NCI-H345 (cell line): ENCODE data around the gene GYPA.
"Not testable (repeated sequence)": the region's sequence is repeated elsewhere in the genome, so short reads cannot be mapped to it uniquely, and the experiment has no call there.

Experiments
- DNase-seq: peaks from one replicate; lab custom pipeline; 2025; lab: John Stamatoyannopoulos, UW

Gene GYPA

DNA sequence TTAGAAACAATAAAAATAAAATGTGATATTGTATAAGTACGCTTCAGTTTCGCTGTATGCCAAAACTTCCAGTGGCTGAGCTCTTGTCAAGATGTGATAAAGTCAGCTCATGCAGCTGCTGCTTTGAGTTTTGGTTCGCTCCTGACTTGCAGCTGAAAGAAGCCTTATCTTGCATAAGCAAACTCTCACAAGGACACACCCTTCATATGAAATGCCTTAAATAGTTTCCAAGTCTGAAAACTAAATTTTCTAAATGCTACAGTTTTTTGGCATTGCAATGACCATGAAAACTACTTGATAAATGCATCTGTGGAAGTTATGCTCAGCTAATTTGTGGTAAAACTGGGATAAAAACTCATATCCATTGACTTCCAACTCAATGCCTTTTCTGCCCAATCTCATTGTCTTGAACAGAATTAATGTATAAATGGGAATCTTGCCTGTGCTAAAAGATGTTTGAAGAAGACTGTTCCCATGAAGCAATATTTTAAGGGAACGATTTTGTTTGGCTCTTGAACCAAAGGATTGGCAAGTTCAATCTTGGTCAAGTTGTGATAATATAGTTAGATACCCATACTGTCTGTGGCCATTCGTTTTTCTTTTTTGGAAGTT lies 11.7 kb downstream of the GYPA start:
- DNase-seq, result not testable (repeated sequence)

DNA sequence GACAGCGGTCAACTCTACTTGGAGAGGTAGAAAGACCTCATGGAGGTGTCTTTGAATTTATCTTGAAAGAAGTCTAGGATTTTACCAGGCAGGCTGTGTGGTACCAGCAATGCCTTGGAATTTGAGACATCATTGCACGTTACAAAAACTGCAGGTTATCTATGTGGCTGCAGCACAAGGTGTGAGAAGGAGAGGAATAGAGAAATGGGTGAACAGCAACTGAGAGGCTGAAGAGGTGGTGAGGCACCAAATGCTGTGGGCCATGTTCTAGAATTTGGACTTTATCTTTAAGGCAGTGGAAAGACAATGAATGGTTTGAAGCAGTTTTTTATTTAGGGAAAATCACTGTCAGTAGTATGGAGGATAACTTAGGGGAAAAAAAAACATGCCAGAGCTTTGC lies 15.4 kb downstream of the GYPA start:
- DNase-seq, result not testable (repeated sequence)

DNA sequence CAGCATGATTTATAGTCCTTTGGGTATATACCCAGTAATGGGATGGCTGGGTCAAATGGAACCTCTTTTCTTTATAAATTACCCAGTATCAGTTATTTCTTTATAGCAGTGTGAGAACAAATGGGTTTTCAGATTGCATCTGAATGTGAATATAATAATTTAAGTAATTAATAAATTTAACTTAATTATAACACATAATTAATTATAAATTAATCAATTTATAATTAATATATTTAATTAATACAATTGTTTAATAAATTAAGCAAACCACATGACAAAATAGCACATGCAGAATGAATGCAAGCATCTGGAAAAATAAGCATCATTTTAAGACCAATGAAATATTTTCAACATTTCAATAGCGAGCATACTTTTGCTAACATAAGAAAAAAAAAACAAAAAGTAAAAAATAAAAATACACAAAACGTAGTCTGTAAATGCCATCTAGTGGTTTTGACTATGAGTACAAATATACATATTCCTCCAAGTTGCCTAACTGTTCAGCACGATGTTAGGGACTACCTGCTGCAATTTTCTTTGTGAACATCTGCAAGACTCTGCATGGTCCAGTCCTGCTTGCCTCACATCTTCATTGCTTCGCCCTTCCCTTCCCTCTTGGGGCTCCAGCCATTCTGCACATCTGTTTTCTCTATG lies 16.4 kb downstream of the GYPA start:
- not testable (repeated sequence) for DNase-seq

DNA sequence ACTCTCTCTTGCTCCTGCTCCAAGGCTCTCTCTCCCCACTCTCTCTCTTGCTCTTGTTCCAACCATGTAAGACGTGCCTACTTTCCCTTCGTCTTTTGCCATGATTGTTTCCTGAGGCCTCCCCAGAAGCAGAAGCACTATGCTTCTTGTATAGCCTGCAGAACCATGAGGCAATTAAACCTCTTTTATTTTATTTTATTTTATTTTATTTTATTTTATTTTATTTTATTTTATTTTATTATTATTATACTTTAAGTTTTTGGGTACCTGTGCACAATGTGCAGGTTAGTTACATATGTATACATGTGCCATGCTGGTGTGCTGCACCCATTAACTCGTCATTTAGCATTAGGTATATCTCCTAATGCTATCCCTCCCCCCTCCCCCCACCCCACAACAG lies 17.2 kb downstream of the GYPA start:
- not testable (repeated sequence) for DNase-seq

DNA sequence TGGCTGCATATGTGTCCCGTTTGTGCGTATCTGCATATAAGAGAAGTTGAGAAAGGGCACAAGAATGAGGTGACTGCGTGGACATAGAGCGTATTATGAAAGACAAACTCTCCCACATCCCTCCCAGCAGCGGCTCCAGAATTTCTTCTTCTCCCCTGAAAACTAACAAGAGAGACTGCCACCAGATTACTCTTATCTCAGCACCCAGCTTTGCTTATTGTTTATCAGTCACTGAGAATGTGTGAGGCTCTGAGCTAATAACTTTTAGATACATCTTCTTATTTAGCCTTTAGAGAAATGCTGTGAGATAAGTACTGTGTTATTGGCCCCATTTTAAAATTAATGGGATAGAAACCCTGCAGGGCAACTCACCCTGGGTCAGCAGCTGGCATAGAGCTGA lies 20.8 kb downstream of the GYPA start:
- DNase-seq, result not testable (repeated sequence)

DNA sequence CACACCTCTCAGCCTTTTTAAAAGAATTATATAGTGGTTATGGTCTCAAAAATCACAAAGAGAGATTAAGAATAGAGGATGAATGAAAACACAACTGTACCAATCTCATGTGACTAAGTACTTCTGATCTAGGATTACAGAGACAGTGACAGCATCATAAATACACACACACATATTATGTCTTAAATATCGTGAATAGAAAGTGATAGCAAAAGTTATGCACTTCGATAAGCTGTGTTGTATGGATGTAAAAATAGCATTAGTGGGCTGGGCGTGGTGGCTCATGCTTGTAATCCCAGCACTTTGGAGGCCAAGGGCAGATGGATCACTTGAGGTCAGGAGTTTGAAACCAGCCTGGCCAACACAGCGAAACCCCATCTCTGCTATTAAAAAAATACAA lies 25.0 kb downstream of the GYPA start:
- DNase-seq, result no peak

DNA sequence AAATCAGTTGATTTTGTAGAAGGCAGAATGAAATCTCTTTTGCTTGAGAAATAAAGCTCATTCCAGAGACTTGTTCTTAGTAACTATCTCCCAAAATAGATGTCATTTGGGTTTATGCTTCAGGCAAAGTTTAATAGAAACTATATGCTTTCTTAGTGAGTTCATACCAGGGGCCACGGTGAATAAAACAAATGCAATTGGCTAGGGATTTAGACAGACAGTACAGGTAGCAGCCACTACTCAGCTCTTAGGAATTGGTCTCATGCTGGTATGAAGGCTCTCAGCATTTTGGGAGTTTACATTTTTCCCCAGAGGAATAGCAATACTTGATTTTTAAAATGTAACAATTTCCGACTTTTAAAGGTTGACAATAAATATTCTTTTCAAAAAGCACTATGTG lies 27.0 kb downstream of the GYPA start:
- DNase-seq, result no peak

DNA sequence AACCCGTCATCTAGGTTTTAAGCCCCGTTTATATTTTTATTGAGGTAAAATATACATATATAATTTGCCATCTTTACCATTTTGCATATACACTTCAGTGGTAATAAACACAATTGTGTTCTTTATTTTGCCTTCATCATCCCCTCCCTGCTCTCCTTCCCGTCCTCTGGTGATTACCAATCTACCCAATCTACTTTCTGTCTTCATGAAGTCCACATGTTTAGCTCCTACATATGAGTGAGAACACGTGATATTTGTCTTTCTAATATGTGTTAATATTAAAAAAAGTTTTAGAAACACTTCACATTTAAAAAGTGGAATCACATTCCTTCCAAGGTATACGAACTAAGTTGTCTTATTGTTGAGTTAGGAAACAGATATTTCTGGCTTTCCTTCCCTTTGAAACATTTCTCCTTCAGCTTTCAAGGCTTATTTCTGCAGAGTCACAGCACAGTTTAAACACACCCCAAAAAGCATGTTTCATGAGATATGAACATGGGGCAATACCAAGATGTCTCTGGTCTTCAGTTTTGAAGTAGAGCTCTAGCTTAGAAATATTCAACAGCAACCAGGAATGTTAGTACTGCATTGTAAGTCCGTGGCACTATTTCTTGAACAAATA lies 35.9 kb downstream of the GYPA start:
- DNase-seq, result no peak

DNA sequence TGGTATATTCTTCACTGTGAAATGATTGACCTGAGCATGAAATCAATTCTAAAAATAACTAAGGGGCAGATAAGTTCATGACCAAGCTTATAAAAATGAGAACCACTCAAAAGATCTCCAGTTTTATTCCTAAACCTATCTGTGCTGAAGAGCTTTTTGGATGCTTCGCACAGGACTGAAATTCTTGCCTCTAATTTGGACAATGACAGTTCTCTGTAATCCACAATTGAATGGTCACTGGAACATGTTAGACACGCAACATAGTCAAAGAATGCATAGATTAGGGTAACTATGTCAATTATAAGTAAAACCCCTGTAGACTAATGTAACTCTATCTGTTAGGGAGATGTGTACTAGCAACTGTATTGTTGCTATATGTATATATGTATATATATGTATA lies 42.7 kb downstream of the GYPA start:
- not testable (repeated sequence) for DNase-seq

DNA sequence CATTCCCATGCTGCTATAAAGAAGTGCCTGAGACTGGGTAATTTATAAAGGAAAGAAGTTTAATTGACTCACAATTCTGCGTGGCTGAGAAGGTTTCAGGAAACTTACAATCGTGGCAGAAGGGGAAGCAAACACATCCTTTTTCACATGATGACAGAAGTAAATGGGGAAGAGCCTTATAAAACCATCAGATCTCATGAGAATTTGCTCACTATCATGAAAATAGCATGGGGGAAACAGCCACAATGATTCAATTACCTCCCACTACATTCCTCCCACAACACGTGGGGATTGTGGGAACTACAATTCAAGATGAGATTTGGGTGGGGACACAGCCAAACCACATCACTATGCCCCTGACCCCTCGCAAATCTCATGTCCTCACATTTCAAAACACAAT lies 46.5 kb downstream of the GYPA start:
- DNase-seq, result not testable (repeated sequence)

DNA sequence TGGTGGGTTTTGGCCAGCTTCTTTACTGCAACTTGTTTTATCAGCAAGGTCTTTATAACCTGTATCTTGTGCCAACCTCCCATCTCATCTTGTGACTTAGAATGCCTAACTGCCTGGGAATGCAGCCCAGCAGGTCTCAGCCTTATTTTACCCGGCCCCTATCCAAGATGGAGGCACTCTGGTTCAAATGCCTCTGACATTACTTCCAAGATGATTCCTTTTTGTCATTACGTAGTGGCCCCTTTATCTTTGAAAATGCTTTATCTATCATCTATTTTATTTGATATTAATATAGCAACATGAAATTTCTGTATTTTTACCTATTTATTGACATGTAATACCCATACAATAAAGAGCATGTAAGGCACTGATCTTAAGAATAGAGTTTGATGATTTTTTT lies 49.3 kb downstream of the GYPA start:
- not testable (repeated sequence) for DNase-seq

DNA sequence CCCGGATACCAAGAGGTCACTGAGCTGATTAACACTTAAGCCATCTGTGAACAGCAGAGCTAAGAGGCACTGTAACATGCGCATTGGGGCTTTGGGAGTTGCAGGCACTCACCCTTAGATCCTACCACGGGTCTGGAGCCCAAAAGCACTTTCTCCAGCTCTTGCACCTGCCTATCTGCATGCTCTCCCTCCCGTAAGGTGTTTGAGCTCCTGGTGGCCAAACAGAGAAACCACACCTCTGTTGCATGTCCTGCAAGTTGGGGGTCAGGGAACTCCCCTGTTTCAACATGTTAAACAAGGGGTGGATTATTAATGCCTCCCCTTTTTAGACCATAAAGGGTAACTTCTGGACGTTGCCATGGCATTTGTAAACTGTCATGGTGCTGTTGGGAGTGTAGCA lies 49.8 kb downstream of the GYPA start:
- DNase-seq, result no peak

DNA sequence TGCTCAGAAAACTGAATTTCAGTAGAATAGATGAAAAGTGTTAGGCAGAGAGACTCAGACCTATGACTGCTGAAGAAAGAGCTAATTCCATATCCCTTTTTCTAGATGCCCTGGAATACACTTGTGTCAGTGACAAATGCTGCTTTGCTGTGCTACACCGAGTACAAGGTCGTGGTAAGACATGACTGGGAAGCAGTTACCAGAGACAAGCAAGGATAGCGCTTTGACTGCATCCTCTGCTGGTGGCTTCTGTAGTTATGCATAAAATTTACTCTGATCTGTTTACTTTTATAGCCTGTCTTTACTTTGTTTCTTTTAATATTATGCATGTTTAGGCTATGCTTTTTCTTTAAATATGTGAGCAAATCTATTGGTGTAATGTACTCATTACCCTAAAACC lies 58.5 kb downstream of the GYPA start:
- DNase-seq, result not testable (repeated sequence)

DNA sequence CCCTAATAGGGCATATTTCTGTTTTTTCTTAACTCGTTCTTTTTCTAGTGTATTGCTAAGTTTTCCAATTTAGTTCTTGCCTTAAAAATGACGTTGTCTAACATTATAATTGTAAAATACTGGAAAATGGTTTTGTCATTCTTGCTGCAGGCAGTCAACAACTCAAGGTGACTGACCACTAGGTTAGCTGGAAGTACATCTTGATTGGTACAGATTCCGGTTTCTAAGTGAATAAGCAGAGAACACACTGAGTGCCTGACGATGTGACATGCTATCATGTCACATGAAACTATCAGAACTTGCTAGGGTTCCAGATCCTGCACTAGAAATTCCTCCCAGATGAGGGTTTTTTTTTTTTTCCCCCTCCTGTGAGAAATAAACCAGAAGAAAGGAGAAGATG lies 60.4 kb downstream of the GYPA start:
- not testable (repeated sequence) for DNase-seq

DNA sequence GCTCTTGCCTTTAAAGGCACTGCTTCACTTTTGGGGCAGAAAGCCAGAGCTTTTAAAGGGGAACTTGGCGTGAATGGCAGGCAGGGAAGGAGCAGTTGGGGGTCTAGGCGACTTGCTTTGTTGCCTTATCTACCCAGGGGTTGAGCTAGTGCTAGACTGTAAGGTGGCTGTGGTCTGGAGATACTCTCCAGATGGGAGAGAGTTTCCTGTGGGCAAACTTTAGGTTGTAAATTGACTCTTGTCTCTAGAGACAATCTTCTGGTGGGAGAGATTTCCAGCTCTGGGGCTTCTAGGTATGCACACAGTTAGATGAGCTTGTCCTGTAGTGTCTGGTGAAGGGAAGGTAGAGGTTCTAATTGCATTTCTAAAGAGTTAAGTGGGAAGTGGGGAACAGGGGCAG lies 61.8 kb downstream of the GYPA start:
- not testable (repeated sequence) for DNase-seq

DNA sequence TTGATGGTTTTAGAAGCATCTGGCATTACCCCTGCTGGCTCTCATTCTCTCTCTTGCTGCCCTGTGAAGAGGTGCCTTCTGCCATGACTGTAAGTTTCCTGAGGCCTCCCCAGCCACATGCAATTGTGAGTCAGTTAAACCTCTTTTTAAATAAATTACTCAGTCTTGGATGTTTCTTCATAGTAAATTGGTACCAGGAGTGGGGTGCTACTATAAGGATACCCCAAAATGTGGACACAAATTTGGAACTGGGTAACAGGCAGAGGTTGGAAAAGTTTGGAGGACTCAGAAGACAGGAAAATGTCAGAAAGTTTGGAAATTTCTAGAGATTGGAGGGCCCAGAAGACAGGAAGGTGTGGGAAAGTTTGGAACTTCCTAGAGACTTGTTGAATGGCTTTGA lies 79.0 kb downstream of the GYPA start:
- not testable (repeated sequence) for DNase-seq

DNA sequence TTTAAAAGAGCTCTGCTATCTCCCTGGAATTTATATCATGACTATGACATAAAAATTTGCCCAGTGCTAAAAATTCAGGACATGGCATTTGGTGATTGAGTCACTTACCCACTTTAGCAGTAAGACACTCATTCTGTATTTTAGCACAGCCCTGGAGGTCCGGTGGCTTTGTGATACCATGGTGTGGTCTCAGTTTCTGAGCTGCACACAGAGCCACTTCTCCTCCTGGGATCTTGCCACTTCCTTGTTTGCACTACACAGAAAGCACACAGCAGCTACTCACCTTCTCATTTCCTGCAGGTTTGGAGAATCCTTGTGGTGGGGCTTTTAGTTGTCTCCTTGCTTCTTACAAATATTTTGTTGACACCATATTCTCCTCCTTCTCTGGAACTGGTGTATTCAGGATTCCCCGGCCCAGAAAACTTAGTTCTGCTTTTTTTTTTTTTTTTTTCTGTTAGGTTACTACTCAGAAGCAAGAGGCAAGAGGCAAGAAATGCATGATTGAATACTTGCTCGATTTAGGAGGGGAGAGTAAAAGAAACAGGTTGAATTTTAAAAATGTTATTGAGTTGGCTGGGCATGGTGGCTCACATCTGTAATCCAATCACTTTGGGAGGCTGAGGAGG lies 80.2 kb downstream of the GYPA start:
- DNase-seq, result not testable (repeated sequence)
